ENCODE measurements around the gene AKAP1.
A peak's percentile ranks its signal among the peaks of the same experiment; 100 is the strongest.
"Not testable (repeated sequence)": the region's sequence is repeated elsewhere in the genome, so short reads cannot be mapped to it uniquely, and the experiment has no call there.

AKAP1 gene

GRCh38 chr17:57077000-57077399, 8.0 kb upstream of the AKAP1 start:
- DNase-seq, result no peak

GRCh38 chr17:57078274-57078673, 6.8 kb upstream of the AKAP1 start:
- no peak for DNase-seq

- DNase-seq, result no peak
Measured at GRCh38 chr17:57080718-57081117, 4.3 kb upstream of the AKAP1 start.

GRCh38 chr17:57082441-57082840, 2.6 kb upstream of the AKAP1 start:
- DNase-seq, result no peak

- no peak for DNase-seq
Measured at GRCh38 chr17:57084361-57084801, 665 bp upstream of the AKAP1 start.

DNA sequence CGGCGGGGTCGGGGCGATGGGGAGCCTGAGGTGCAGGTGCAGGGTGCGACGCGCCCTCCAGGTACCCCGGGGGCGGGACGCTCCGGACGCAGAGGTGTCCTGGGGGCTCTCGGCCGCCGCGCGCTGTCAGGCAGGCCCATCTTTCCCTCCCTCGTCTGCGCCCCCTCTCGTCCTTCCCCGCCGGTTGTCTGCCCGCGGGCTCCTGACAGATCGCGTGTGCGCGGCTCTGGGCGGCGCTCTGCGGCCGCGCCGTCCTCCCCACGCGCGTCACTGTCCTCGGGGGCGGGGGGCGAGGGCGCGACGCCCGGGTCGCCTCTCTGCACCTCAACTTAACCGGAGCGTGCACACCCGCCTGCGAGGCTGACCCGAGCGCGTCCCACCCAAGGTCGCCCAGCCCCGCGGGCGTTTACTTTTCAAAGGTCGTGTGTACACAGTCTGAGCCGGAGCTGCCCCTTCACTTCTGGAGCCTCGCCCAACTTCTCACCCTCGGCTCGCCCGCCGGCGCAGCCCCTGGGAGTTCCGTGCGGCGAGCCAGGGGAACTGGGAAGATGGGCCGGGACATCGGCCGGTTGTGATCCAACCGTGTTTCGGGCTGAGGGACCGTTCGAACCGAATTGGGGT, 512 bp downstream of the AKAP1 start:
- peak in 12 of 14 donors; percentile 30 to 81 (median 70) for DNase-seq

GRCh38 chr17:57086069-57086930, 1.3 kb downstream of the AKAP1 start:
- DNase-seq, result peak in 8 of 14 donors; percentile 32 to 60 (median 54)

DNA sequence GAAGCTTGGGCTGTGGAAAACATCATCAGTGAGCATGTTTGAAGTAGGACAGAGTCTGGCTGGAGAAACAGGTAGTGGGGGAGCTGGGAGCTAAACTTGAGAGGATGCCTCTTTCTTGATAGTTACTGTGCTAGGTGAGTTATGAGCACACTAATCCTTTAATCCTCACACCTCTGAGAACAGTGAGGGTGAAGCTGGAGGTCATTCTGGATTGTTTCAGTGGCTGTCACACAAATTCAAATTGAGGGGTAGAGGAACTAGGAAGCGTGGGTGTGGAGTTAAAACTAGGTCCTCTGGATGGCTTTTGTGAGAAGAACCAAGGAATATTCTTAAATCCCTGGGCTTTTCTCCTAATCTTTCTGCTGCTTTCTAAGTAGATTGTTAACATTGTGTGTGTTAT, 3.3 kb downstream of the AKAP1 start:
- no peak for DNase-seq

- no peak for DNase-seq
Measured at GRCh38 chr17:57089391-57089790, 4.3 kb downstream of the AKAP1 start.

- no peak for DNase-seq
Measured at GRCh38 chr17:57090560-57091185, 5.6 kb downstream of the AKAP1 start.

GRCh38 chr17:57091186-57091618, 6.2 kb downstream of the AKAP1 start:
- DNase-seq, result peak in 9 of 14 donors; percentile 34 to 88 (median 59)

DNA sequence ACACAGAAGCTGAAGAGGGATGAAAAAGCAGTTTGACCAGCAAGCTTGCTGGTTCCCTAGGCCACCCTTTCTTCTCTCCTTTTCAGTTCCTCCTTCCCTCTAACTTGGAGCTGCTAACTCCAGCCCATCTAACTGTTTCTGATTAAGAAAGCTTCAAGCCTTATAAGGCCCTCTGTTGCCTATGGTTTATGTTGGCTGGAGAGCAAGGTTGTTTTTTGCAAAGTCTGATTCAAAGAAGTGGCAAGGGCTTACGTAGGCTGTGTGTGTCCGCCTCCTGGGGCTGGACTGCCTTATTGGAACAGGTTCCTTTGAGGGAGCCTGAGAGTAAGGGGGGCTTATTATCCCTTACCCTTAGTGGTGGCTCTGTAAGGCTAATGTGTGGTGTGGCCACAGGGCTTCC, 7.1 kb downstream of the AKAP1 start:
- no peak for DNase-seq

GRCh38 chr17:57092779-57093178, 7.7 kb downstream of the AKAP1 start:
- DNase-seq, result peak in 4 of 14 donors; percentile 22 to 37 (median 31)

GRCh38 chr17:57096472-57097202, 11.6 kb downstream of the AKAP1 start:
- no peak for DNase-seq

- peak in 7 of 14 donors; percentile 7 to 88 (median 22) for DNase-seq
Measured at GRCh38 chr17:57097832-57098421, 12.9 kb downstream of the AKAP1 start.

DNA sequence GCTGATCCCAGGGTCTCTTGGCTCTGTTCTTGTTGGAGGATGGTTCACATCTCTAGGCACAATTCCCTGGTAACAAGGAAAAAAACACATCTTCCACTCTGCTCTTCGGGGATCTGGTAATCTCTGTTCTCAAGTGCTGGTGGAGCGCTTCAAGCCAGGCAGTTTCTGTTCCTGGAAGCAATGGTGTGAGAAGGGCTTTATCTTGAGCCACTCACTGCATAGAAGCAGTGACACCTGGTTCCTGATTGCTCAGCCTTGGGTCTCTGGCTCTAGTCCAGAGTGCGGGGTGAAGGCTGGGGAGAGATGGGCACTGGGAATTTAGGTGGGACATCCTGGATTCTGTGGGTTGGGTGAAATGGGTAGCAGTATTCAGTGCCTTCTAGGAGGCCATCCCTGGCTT, 14.1 kb downstream of the AKAP1 start:
- DNase-seq, result no peak

DNA sequence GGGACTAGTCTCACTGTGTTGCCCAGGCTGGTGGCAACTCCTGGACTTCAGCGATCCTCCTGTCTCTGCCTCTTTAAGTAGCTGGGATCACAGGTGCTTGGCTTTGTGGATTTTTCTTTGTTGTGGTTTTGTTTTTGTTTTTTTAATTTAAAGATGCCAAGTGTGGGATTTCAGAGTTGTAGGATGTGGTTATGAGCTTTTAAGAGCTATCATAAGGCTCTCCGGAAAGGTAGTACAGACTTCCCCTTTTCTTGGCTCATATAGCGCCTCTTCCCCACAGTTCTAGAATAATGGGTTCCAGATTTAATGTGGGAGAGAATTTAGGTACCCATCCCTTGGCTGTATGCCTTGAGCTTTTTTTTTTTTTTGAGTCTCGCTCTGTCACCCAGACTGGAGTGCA, 17.1 kb downstream of the AKAP1 start:
- no peak for DNase-seq

DNA sequence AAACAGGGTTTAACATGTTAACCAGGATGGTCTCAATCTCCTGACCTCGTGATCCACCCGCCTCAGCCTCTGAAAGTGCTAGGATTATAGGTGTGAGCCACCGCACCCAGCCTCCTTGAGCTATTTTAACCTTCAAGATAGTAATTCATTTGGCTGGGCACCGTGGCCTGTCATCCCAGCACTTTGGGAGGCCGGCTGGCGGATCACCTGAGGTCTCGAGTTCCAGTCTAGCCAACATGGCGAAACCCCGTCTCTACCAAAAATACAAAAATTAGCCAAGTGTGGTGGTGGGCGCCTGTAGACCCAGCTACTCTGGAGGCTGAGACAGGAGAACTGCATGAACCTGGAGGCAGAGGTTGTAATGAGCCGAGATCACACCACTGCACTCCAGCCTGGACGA, 17.6 kb downstream of the AKAP1 start:
- not testable (repeated sequence) for DNase-seq

DNA sequence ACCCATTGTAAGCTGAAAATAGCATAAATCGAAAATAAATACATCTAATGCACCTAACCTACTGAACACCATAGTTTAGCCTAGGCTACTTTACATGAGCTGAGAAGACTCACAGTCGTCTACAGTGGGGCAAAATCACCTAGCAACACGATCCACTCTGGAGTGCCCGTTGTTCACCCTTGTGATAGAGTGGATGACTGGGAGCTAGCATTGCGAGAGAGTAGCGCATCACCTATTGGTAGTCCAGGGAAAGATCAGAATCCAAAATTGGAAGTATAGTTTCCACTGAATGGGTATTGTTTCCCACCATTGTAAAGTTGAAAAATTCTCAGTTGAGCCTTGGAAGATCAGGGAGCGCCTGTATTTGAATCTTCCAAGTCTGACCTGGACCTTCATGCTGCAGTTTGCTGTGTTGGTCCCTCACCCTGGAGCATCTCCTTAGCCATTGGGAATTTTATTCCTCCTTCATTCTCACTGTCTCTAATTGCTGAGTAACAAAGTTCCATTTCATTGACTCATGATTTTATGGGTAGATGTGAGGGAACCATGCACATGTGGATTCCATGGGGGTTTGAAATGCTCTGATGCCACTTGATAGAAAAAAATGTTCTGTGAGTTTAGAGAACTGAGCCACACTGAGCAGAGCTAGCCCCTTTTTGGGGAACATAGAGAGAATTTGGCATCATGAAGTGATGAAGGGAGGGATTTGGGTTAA, 19.6 kb downstream of the AKAP1 start:
- no peak for DNase-seq

GRCh38 chr17:57105591-57105990, 20.5 kb downstream of the AKAP1 start:
- peak in 1 of 14 donors; percentile 53 for DNase-seq

DNA sequence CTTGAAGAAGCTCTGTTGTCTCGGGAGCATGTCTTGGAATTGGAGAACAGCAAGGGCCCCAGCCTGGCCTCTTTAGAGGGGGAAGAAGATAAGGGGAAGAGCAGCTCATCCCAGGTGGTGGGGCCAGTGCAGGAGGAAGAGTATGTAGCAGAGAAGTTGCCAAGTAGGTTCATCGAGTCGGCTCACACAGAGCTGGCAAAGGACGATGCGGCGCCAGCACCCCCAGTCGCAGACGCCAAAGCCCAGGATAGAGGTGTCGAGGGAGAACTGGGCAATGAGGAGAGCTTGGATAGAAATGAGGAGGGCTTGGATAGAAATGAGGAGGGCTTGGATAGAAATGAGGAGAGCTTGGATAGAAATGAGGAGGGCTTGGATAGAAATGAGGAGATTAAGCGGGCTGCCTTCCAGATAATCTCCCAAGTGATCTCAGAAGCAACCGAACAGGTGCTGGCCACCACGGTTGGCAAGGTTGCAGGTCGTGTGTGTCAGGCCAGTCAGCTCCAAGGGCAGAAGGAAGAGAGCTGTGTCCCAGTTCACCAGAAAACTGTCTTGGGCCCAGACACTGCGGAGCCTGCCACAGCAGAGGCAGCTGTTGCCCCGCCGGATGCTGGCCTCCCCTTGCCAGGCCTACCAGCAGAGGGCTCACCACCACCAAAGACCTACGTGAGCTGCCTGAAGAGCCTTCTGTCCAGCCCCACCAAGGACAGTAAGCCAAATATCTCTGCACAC, 21.2 kb downstream of the AKAP1 start:
- peak in 1 of 14 donors; percentile 86 for DNase-seq

Measured in C1 segment of cervical spinal cord (tissue), 14 donors.